HEK293 (cell line): ENCODE data around the gene TPSD1.

ENCODE experiments used
- CTCF ChIA-PET: fragments of 350-600 bp; formaldehyde crosslinking; extraction: SDS; loops from one replicate; lab custom pipeline; 2021; ENCODE audit warnings: antibody characterized with exemption; lab: Yijun Ruan, JAX
- POLR2A ChIA-PET: fragments of 300-600 bp; formaldehyde crosslinking; extraction: SDS; loops from one replicate; lab custom pipeline; 2020; ENCODE audit warnings: antibody characterized with exemption, inconsistent platforms; lab: Yijun Ruan, JAX
- H3K27ac ChIP-seq: fragments of 200-500 bp; sonication (Bioruptor generic); 2 replicates; pipeline ENCODE4 v1.5.1; 2014; ENCODE audit warnings: low read depth, low read length, control low read depth, inconsistent platforms; ENCODE audit errors: extremely low read depth
- H3K36me3 ChIP-seq, 2 experiments: fragments of 200-500 bp in 1 of 2; sonication (Bioruptor generic) in 1 of 2; 1 replicate in 1 of 2; 2 replicates in 1 of 2; pipeline ENCODE4 v1.5.1; 2014 to 2017; ENCODE audit warnings: inconsistent platforms in 2 of 2, low read length in 2 of 2; ENCODE audit not compliant: control insufficient read depth in 2 of 2, insufficient read depth in 1 of 2
- H3K4me1 ChIP-seq: fragments of 200-500 bp; sonication (Bioruptor generic); 2 replicates; pipeline ENCODE4 v1.5.1; 2014; ENCODE audit warnings: mild to moderate bottlenecking, low read length, inconsistent platforms; ENCODE audit not compliant: control insufficient read depth, insufficient read depth
- H3K4me3 ChIP-seq: 2 replicates; pipeline ENCODE4 v1.5.1; 2011; ENCODE audit warnings: low read depth, mild to moderate bottlenecking, control low read depth, low read length, moderate library complexity
- H3K9me3 ChIP-seq: fragments of 200-500 bp; sonication (Bioruptor generic); 2 replicates; pipeline ENCODE4 v1.5.1; 2014; ENCODE audit warnings: low read depth, low read length, inconsistent platforms; ENCODE audit not compliant: control insufficient read depth, insufficient read depth
- BCL11A ChIP-seq: fragments of 450-650 bp; formaldehyde crosslinking; IDR thresholded peaks from 2 replicates; pipeline ENCODE4 v1.5.1; 2016; ENCODE audit warnings: low read depth, missing biosample characterization, missing genetic modification characterization
- KLF1 ChIP-seq: fragments of 450-650 bp; formaldehyde crosslinking; IDR thresholded peaks from 2 replicates; pipeline ENCODE4 v1.5.1; 2016; ENCODE audit warnings: missing biosample characterization, missing genetic modification characterization
- KLF10 ChIP-seq: fragments of 450-650 bp; IDR thresholded peaks from 2 replicates; pipeline ENCODE4 v1.5.1; 2018; ENCODE audit warnings: missing biosample characterization, mild to moderate bottlenecking, missing genetic modification characterization
- MEIS1 ChIP-seq: sonication (generic); formaldehyde crosslinking; IDR thresholded peaks from 2 replicates; pipeline ENCODE4 v1.8.1; 2022; ENCODE audit warnings: missing genetic modification reagents, mild to moderate bottlenecking, borderline replicate concordance
- OSR2 ChIP-seq: fragments of 450-650 bp; formaldehyde crosslinking; IDR thresholded peaks from 2 replicates; pipeline ENCODE4 v1.5.1; 2016; ENCODE audit warnings: missing biosample characterization, missing genetic modification characterization
- OVOL3 ChIP-seq: fragments of 450-650 bp; formaldehyde crosslinking; IDR thresholded peaks from 2 replicates; pipeline ENCODE4 v1.5.1; 2016; ENCODE audit warnings: missing biosample characterization, missing genetic modification characterization
- SP7 ChIP-seq: fragments of 450-650 bp; formaldehyde crosslinking; IDR thresholded peaks from 2 replicates; pipeline ENCODE4 v1.5.1; 2016; ENCODE audit warnings: missing biosample characterization, missing genetic modification characterization
- ZBTB26 ChIP-seq: fragments of 450-650 bp; formaldehyde crosslinking; optimal IDR thresholded peaks from 2 replicates; pipeline ENCODE3; 2016; ENCODE audit warnings: missing biosample characterization, mild to moderate bottlenecking, missing genetic modification characterization
- ZBTB49 ChIP-seq: fragments of 450-650 bp; formaldehyde crosslinking; IDR thresholded peaks from 2 replicates; pipeline ENCODE4 v1.5.1; 2016; ENCODE audit warnings: missing biosample characterization, missing genetic modification characterization, low read depth
- ZBTB6 ChIP-seq: fragments of 450-650 bp; formaldehyde crosslinking; IDR thresholded peaks from 2 replicates; pipeline ENCODE4 v1.5.1; 2017; ENCODE audit warnings: missing biosample characterization, missing genetic modification characterization
- ZEB2 ChIP-seq: fragments of 450-650 bp; formaldehyde crosslinking; IDR thresholded peaks from 2 replicates; pipeline ENCODE4 v1.5.1; 2016; ENCODE audit warnings: missing biosample characterization, missing genetic modification characterization
- ZNF140 ChIP-seq: fragments of 450-650 bp; formaldehyde crosslinking; IDR thresholded peaks from 2 replicates; pipeline ENCODE4 v1.5.1; 2016; ENCODE audit warnings: missing biosample characterization, missing genetic modification characterization
- ZNF146 ChIP-seq: fragments of 450-650 bp; formaldehyde crosslinking; IDR thresholded peaks from 2 replicates; pipeline ENCODE4 v1.5.1; 2016; ENCODE audit warnings: missing biosample characterization, missing genetic modification characterization
- ZNF350 ChIP-seq: fragments of 450-650 bp; formaldehyde crosslinking; IDR thresholded peaks from 2 replicates; pipeline ENCODE4 v1.5.0; 2017; ENCODE audit warnings: missing biosample characterization, mild to moderate bottlenecking, missing genetic modification characterization
- ZNF391 ChIP-seq: fragments of 450-650 bp; formaldehyde crosslinking; IDR thresholded peaks from 2 replicates; pipeline ENCODE4 v1.5.1; 2016; ENCODE audit warnings: low read depth, missing biosample characterization, missing genetic modification characterization, borderline replicate concordance
- ZNF423 ChIP-seq: fragments of 450-650 bp; formaldehyde crosslinking; IDR thresholded peaks from 2 replicates; pipeline ENCODE4 v1.5.1; 2016; ENCODE audit warnings: missing biosample characterization, missing genetic modification characterization
- ZNF449 ChIP-seq: fragments of 450-650 bp; formaldehyde crosslinking; IDR thresholded peaks from 2 replicates; pipeline ENCODE4 v1.5.1; 2017; ENCODE audit warnings: missing biosample characterization, mild to moderate bottlenecking, missing genetic modification characterization, moderate library complexity
- ZNF530 ChIP-seq: fragments of 450-650 bp; formaldehyde crosslinking; IDR thresholded peaks from 2 replicates; pipeline ENCODE4 v1.5.1; 2016; ENCODE audit warnings: low read depth, missing biosample characterization, missing genetic modification characterization
- ZNF596 ChIP-seq: fragments of 450-650 bp; IDR thresholded peaks from 2 replicates; pipeline ENCODE4 v1.5.0; 2018; ENCODE audit warnings: missing biosample characterization, mild to moderate bottlenecking, missing genetic modification characterization, moderate library complexity
- ZNF610 ChIP-seq: fragments of 450-650 bp; formaldehyde crosslinking; IDR thresholded peaks from 2 replicates; pipeline ENCODE4 v1.5.1; 2016; ENCODE audit warnings: missing biosample characterization, missing genetic modification characterization, borderline replicate concordance
- ZNF626 ChIP-seq: fragments of 450-650 bp; sonication (Bioruptor Pico); formaldehyde crosslinking; IDR thresholded peaks from 2 replicates; pipeline ENCODE4 v1.5.1; 2018; ENCODE audit warnings: missing biosample characterization, missing genetic modification characterization, inconsistent platforms
- ZNF785 ChIP-seq: fragments of 450-650 bp; formaldehyde crosslinking; IDR thresholded peaks from 2 replicates; pipeline ENCODE4 v1.5.1; 2016; ENCODE audit warnings: missing biosample characterization, missing genetic modification characterization
- TF ChIP-seq, protein P1 (sequence below): fragments of 450-650 bp; formaldehyde crosslinking; IDR thresholded peaks from 2 replicates; pipeline ENCODE4 v1.5.1; 2016; ENCODE audit warnings: missing biosample characterization, missing genetic modification characterization

Gene TPSD1

DNA sequence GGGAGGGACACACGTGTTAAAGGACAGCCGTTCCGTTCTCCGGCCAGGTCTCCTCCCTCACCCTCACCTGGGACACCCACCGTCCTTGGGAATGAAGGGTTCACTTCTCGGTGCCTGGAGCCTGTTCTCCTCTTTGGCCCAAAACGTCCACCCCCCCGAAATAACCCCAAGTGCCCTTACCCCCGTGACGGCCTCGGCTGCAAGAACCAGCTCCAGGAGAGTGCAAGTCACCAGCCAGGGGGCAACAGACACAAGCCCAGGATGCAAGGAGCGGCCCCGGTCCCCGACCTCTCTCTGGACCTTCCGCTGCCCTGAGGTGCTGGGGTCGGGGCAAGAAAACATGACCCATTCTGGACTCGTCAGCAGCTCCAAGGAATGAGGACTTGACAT lies 33.6 kb downstream of the TPSD1 start:
- no peaks in the 10 kb centered on the region for H3K4me1 ChIP-seq
- no peaks in the 10 kb centered on the region for H3K36me3 ChIP-seq
- H3K9me3 ChIP-seq, result no peaks in the 10 kb centered on the region
- no peak overlapping the region for H3K27ac ChIP-seq
- no peak overlapping the region for H3K4me3 ChIP-seq
- TF ChIP-seq ZNF140 (tag by site-specific recombination) (no peak), ZNF146 (tag by site-specific recombination) (no peak), ZEB2 (tag by site-specific recombination) (no peak), ZNF785 (no peak), ZBTB26 (tag by site-specific recombination) (no peak), ZBTB49 (tag by site-specific recombination) (no peak)
- TF ChIP-seq, protein P1, sequence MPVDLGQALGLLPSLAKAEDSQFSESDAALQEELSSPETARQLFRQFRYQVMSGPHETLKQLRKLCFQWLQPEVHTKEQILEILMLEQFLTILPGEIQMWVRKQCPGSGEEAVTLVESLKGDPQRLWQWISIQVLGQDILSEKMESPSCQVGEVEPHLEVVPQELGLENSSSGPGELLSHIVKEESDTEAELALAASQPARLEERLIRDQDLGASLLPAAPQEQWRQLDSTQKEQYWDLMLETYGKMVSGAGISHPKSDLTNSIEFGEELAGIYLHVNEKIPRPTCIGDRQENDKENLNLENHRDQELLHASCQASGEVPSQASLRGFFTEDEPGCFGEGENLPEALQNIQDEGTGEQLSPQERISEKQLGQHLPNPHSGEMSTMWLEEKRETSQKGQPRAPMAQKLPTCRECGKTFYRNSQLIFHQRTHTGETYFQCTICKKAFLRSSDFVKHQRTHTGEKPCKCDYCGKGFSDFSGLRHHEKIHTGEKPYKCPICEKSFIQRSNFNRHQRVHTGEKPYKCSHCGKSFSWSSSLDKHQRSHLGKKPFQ (tag by site-specific recombination), result no peak
- ChIA-PET CTCF (interaction anchor here (3.2 kb wide), 1 partner anchor 11 kb away, joined by 17 read pairs; no protein-coding TSS in a partner anchor), POLR2A (interaction anchor here (0.6 kb wide), 2 partner anchors 13 to 15 kb away, joined by 3 to 4 read pairs; no protein-coding TSS in a partner anchor)

DNA sequence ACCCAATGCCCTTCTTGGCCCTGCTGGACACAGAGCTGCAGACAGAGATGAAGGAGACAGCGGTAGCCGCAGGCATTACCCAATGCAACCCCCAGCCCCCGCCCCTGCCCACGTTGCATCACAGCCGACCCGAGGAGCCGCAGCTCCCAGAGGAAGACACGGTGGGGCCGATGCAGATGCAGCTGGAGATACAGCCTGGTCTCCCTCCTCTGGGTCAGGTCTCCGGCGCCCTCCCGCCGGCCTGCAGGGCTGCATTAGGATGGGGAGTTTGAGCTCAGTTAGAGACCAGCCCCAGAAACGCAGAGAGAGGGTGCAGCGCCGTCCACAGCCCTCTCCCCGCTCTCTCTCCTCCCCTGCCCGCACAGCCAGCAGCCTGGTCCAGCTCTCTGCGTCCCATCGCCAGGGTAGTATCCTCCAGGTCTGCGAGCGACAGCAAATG lies 34.2 kb downstream of the TPSD1 start:
- no peak for TF ChIP-seq OSR2
- TF ChIP-seq ZNF350 (tag by site-specific recombination), result no peak
- TF ChIP-seq, all 188 proteins: peak for 0
- ChIA-PET POLR2A (interaction anchor here (0.6 kb wide), 1 partner anchor 13 kb away, joined by 3 read pairs; no protein-coding TSS in a partner anchor), CTCF (interaction anchor here (1.1 to 3.2 kb wide), 2 partner anchors 11 to 40 kb away, joined by 4 to 17 read pairs; no protein-coding TSS in a partner anchor)
- Histone ChIP-seq H3K4me3 (no peak overlapping the region), H3K9me3 (no peaks in the 10 kb centered on the region), H3K27ac (no peak overlapping the region), H3K36me3 (no peaks in the 10 kb centered on the region), H3K4me1 (no peaks in the 10 kb centered on the region)

GRCh38 chr16:1290860-1291575 lies 35.1 kb downstream of the TPSD1 start:
- no peaks in the 10 kb centered on the region for H3K9me3 ChIP-seq
- H3K27ac ChIP-seq, result no peak overlapping the region
- no peaks in the 10 kb centered on the region for H3K4me1 ChIP-seq
- POLR2A ChIA-PET, result no interaction called here
- H3K4me3 ChIP-seq, result no peak overlapping the region
- no peaks in the 10 kb centered on the region for H3K36me3 ChIP-seq
- CTCF ChIA-PET, result interaction anchor here (1.1 to 3.2 kb wide), 2 partner anchors 10 to 40 kb away, joined by 4 to 17 read pairs; no protein-coding TSS in a partner anchor
- TF ChIP-seq ZNF596 (tag by site-specific recombination) (no peak), SP7 (no peak), ZNF423 (no peak), ZNF610 (tag by site-specific recombination) (no peak), ZBTB6 (tag by site-specific recombination) (no peak), KLF1 (tag by site-specific recombination) (no peak), ZNF391 (tag by site-specific recombination) (no peak), ZNF530 (no peak), OVOL3 (tag by site-specific recombination) (no peak), MEIS1 (no peak), ZEB2 (tag by site-specific recombination) (no peak), ZNF449 (no peak), KLF10 (tag by site-specific recombination) (no peak), BCL11A (tag by site-specific recombination) (no peak), ZNF626 (tag by site-specific recombination) (no peak)
